GM12878 (cell line): ENCODE results near the gene MRPL53. TPM values are rescaled to one million over a fixed set of nuclear protein-coding genes. Genes with fewer than 3 reads are reported as not detected.

Experiments used
- ATAC-seq: fragments of 200-7000 bp; cut with Tn5 transposase; 3 replicates; pipeline ENCODE4 v1.9.1; 2020; ENCODE audit warnings: mild to moderate bottlenecking, moderate library complexity
- BruUV-seq: library from RNA; stranded (reverse); fragments of 400-500 nt; replicated peaks from 2 replicates; lab custom pipeline; 2021; lab: Mats Ljungman, UMichigan
- CTCF ChIA-PET: fragments of 300-600 bp; sonication (Branson Sonifier 250); formaldehyde crosslinking; extraction: SDS; loops from one replicate; lab custom pipeline; 2021; ENCODE audit warnings: inconsistent platforms; lab: Yijun Ruan, JAX
- POLR2A ChIA-PET: fragments of 350-600 bp; formaldehyde crosslinking; extraction: SDS; loops from one replicate; lab custom pipeline; 2021; ENCODE audit warnings: inconsistent platforms; lab: Charles Lee
- RAD21 ChIA-PET: fragments of 300-600 bp; sonication (Branson Sonifier 250); formaldehyde crosslinking; loops from one replicate; lab custom pipeline; 2023; ENCODE audit warnings: antibody characterized with exemption; ENCODE audit not compliant: unreplicated experiment; lab: Charles Lee
- SMC1A ChIA-PET: fragments of 300-600 bp; sonication (Branson Sonifier 250); formaldehyde crosslinking; loops from one replicate; lab custom pipeline; 2023; ENCODE audit not compliant: unreplicated experiment, uncharacterized antibody; lab: Charles Lee
- DNase-seq: peaks from one replicate; pipeline ENCODE4 v3.0.0-alpha.2; 2011; ENCODE audit warnings: low read depth, low spot score
- FAIRE-seq: peaks from 3 replicates; lab custom pipeline; 2011; peaks lifted over from hg19 to GRCh38; lab: Jason Lieb, UNC
- H2AFZ ChIP-seq: 2 replicates; pipeline ENCODE4 v1.6.0; 2011; ENCODE audit warnings: low read depth, low read length, control low read depth; ENCODE audit not compliant: control insufficient read depth
- H3K27ac ChIP-seq: 2 replicates; pipeline ENCODE4 v1.5.1; 2011; ENCODE audit warnings: control low read depth; ENCODE audit not compliant: control insufficient read depth, insufficient read depth
- H3K27me3 ChIP-seq, 2 experiments: replicated peaks in 1 of 2; 2 replicates each; pipeline versions ENCODE4 v1.6.0 to v1.6.1; 2011; ENCODE audit warnings: low read length in 1 of 2; ENCODE audit not compliant: control insufficient read depth in 2 of 2, insufficient read depth in 2 of 2
- H3K36me3 ChIP-seq, 2 experiments: 2 replicates each; pipeline ENCODE4 v1.5.1; 2011; ENCODE audit warnings: low read length in 1 of 2; ENCODE audit not compliant: control insufficient read depth in 2 of 2, insufficient read depth in 2 of 2
- H3K4me1 ChIP-seq: 2 replicates; pipeline ENCODE4 v1.6.1; 2011; ENCODE audit warnings: mild to moderate bottlenecking, low read length, moderate library complexity, mixed read lengths; ENCODE audit not compliant: control insufficient read depth, insufficient read depth
- H3K4me2 ChIP-seq: 2 replicates; pipeline ENCODE4 v1.6.0; 2011; ENCODE audit warnings: control low read depth; ENCODE audit not compliant: control insufficient read depth, insufficient read depth
- H3K4me3 ChIP-seq: fragments of 200-600 bp; sonication (generic); 2 replicates; pipeline ENCODE4 v1.5.1; 2016
- H3K79me2 ChIP-seq: 2 replicates; pipeline ENCODE4 v1.6.0; 2011; ENCODE audit warnings: low read length; ENCODE audit not compliant: control insufficient read depth, insufficient read depth
- H3K9ac ChIP-seq: 2 replicates; pipeline ENCODE4 v1.8.0; 2011; ENCODE audit warnings: low read length, control low read depth, mixed read lengths; ENCODE audit not compliant: control insufficient read depth, insufficient read depth
- H3K9me3 ChIP-seq: replicated peaks from 3 replicates; pipeline ENCODE4 v1.5.1; 2011; ENCODE audit warnings: mild to moderate bottlenecking, low read length; ENCODE audit not compliant: control insufficient read depth, insufficient read depth
- H4K20me1 ChIP-seq: 2 replicates; pipeline ENCODE4 v1.6.0; 2011; ENCODE audit not compliant: control insufficient read depth, insufficient read depth
- BCL11A ChIP-seq: IDR thresholded peaks from 2 replicates; pipeline ENCODE4 v1.6.1; 2011; ENCODE audit warnings: low read depth, low read length
- CHD1 ChIP-seq: IDR thresholded peaks from 2 replicates; pipeline ENCODE4 v1.6.1; 2012; ENCODE audit warnings: low read depth, low read length, improper control_type of control experiment
- EP300 ChIP-seq, 2 experiments: fragments of 150-350 bp in 1 of 2; IDR thresholded peaks; 2 replicates each; pipeline ENCODE4 v1.6.1; 2011 to 2012; ENCODE audit warnings: low read depth in 2 of 2, low read length in 2 of 2, borderline replicate concordance in 1 of 2, improper control_type of control experiment in 1 of 2, inconsistent platforms in 1 of 2; ENCODE audit not compliant: control insufficient read depth in 1 of 2
- IKZF2 ChIP-seq, 2 experiments: fragments of 450-650 bp; IDR thresholded peaks; 2 replicates each; pipeline ENCODE4 v1.6.1; 2017; ENCODE audit warnings: mild to moderate bottlenecking in 2 of 2, moderate library complexity in 2 of 2
- KDM1A ChIP-seq: fragments of 200-600 bp; sonication (generic); IDR thresholded peaks from 2 replicates; pipeline ENCODE4 v1.6.1; 2016; ENCODE audit warnings: borderline replicate concordance
- ZNF274 ChIP-seq: IDR thresholded peaks from one replicate; pipeline ENCODE4 v1.8.0; 2011; ENCODE audit not compliant: insufficient read length, insufficient read depth
- ZSCAN29 ChIP-seq: fragments of 450-650 bp; IDR thresholded peaks from 2 replicates; pipeline ENCODE4 v1.6.1; 2017; ENCODE audit warnings: mild to moderate bottlenecking, moderate library complexity
- WGBS: methylation state at CpG from one replicate; pipeline ENCODE4 v1.1.6; 2016; ENCODE audit warnings: low lambda C conversion rate; ENCODE audit not compliant: insufficient replicate concordance, insufficient coverage; ENCODE audit errors: missing lambda C conversion rate; 5-methylcytosine and 5-hydroxymethylcytosine counted together
- in situ Hi-C: fragments of 300-500 bp; cut with MboI; formaldehyde crosslinking; loops from 9 replicates; pipeline ENCODE4 v1.14.3; 2018; ENCODE audit warnings: mixed read lengths
- intact Hi-C: fragments of 100-400 bp; cut with micrococcal nuclease; formaldehyde crosslinking; loops from one replicate; pipeline ENCODE4 v1.14.2; 2022; ENCODE audit not compliant: unreplicated experiment
- polyA plus RNA-seq, 11 experiments: library from polyadenylated mRNA; depleted of rRNA in 4 of 11; unstranded in 6 of 11; stranded (reverse) in 5 of 11; fragments of >200 nt; fragmentation: Nextera tagmentation in 4 of 11; fragmentation: Illumina TruSeq in 1 of 11; extraction: Ambion mirVana in 4 of 11; extraction: Trizol in 1 of 11; gene quantifications; 1 replicate in 1 of 11; 2 replicates in 10 of 11; pipeline versions ENCODE4 v1.2.1 to v1.2.3, GENCODE V29; 2011 to 2016; ENCODE audit warnings: inconsistent platforms in 2 of 11, missing spikeins in 2 of 11, low read depth in 1 of 11
- total RNA-seq, 4 experiments: library from RNA; depleted of rRNA in 3 of 4; stranded (reverse); fragments of >200 nt in 3 of 4; fragmentation: Illumina TruSeq in 1 of 4; extraction: Trizol in 1 of 4; gene quantifications; 2 replicates each; pipeline versions ENCODE4 v1.2.1 to v1.2.3, GENCODE V29; 2013 to 2021

Gene MRPL53
- total and polyA plus RNA-seq, 10 of the 15 experiments (the other 5 are each of a cell fraction or from before 2014, with no cell fraction given) = 15.1 to 167 (median 80.9) TPM

- H3K36me3 ChIP-seq = peaks cover 0 to 3% of the 10 kb centered on the region in 2 experiments; a peak in 2 of 4 replicates
- no peak overlapping the region for H3K9ac ChIP-seq
- peaks cover 10% of the 10 kb centered on the region for H3K79me2 ChIP-seq
- SMC1A ChIA-PET = interaction anchor here (0.6 to 2.4 kb wide), 7 partner anchors 8 to 225 kb away, joined by 3 to 11 read pairs (median 3); partner anchors contain the start of genes CCDC142, PCGF1 and TTC31
- RAD21 ChIA-PET = interaction anchor here (1.0 to 1.2 kb wide), 2 partner anchors 16 to 225 kb away, joined by 3 to 4 read pairs; partner anchors contain the start of gene WBP1
- H3K27ac ChIP-seq = no peak overlapping the region
- no peaks in the 10 kb centered on the region for H4K20me1 ChIP-seq
- no peak overlapping the region for H3K4me3 ChIP-seq
- intact Hi-C loops (no loop called here), in situ Hi-C loops (no loop called here)
- H2AFZ ChIP-seq = no peak overlapping the region
- H3K27me3 ChIP-seq = no peaks in the 10 kb centered on the region
- ATAC-seq (no peak), DNase-seq (no peak), FAIRE-seq (no peak)
- H3K9me3 ChIP-seq = no peaks in the 10 kb centered on the region
- no TSS peak for BruUV-seq
- H3K4me1 ChIP-seq = 0 out of 2 replicates have a peak, but pooled peaks cover 6% of the 10 kb centered on the region
- TF ChIP-seq ZNF274 (no peak), KDM1A (no peak), BCL11A (no peak), ZSCAN29 (no peak), EP300 (IDR thresholded peaks at IDR 0.05; ENCODE audit: borderline replicate concordance in 1 of 2, control insufficient read depth in 1 of 2, low read depth in 2 of 2, low read length in 2 of 2) (no peak), CHD1 (no peak), IKZF2 (IDR thresholded peaks at IDR 0.05) (no peak)
- H3K4me2 ChIP-seq = no peak overlapping the region
- CTCF ChIA-PET = interaction anchor here (0.7 to 2.6 kb wide), 5 partner anchors 8 to 225 kb away, joined by 3 to 10 read pairs (median 3); partner anchors contain the start of genes C2orf81, CCDC142, TTC31 and WBP1
- 91% methylated on average over 6 of the region's 6 CpGs for WGBS
- POLR2A ChIA-PET = interaction anchor here (0.6 to 1.6 kb wide), 6 partner anchors 8 to 112 kb away, joined by 3 to 5 read pairs (median 3); partner anchors contain the start of genes CCDC142 and MOGS
Measured at GRCh38 chr2:74474481-74474880, 2.0 kb upstream of the MRPL53 start.
